IMR-90 (cell line): ENCODE data around the gene ANO2. TPM values are rescaled to one million over a fixed set of nuclear protein-coding genes. Genes with fewer than 3 reads are reported as not detected.

Source experiments
- ATAC-seq: fragments of 200-7000 bp; cut with Tn5 transposase; 2 replicates; pipeline ENCODE4 v1.9.1; 2020; ENCODE audit warnings: low read depth, mild to moderate bottlenecking, moderate library complexity
- BruUV-seq: library from RNA; stranded (reverse); fragments of 400-500 nt; replicated peaks from 2 replicates; lab custom pipeline; 2021; lab: Mats Ljungman, UMichigan
- CTCF ChIA-PET: fragments of 300-600 bp; formaldehyde crosslinking; extraction: SDS; loops from one replicate; lab custom pipeline; 2021; ENCODE audit warnings: antibody characterized with exemption; lab: Yijun Ruan, JAX
- POLR2A ChIA-PET: fragments of 300-600 bp; sonication (Branson Sonifier 250); formaldehyde crosslinking; loops from one replicate; lab custom pipeline; 2022; ENCODE audit warnings: antibody characterized with exemption; ENCODE audit not compliant: unreplicated experiment; lab: Charles Lee
- DNase-seq: peaks from one replicate; pipeline ENCODE4 v3.0.0; 2013
- H2AFZ ChIP-seq: replicated peaks from 2 replicates; pipeline ENCODE3; 2013; ENCODE audit warnings: low read length, mild to moderate bottlenecking; ENCODE audit not compliant: poor library complexity
- H2AK5ac ChIP-seq: 2 replicates; pipeline ENCODE4 v1.6.1; 2013; ENCODE audit warnings: low read depth, low read length, inconsistent platforms
- H2AK9ac ChIP-seq: replicated peaks from 2 replicates; pipeline ENCODE3; 2013; ENCODE audit warnings: mild to moderate bottlenecking, low read depth, low read length, moderate library complexity; ENCODE audit not compliant: poor library complexity
- H2BK120ac ChIP-seq: 2 replicates; pipeline ENCODE4 v1.6.1; 2013; ENCODE audit warnings: low read depth, low read length, inconsistent platforms
- H2BK15ac ChIP-seq: 3 replicates; pipeline ENCODE4 v1.6.1; 2013; ENCODE audit warnings: low read depth, low read length, inconsistent platforms
- H2BK20ac ChIP-seq: 2 replicates; pipeline ENCODE4 v1.6.1; 2013; ENCODE audit warnings: low read depth, mild to moderate bottlenecking, inconsistent platforms, low read length, moderate library complexity
- H2BK5ac ChIP-seq: 2 replicates; pipeline ENCODE4 v1.6.1; 2013; ENCODE audit warnings: mild to moderate bottlenecking, low read depth, low read length, inconsistent platforms; ENCODE audit not compliant: poor library complexity, severe bottlenecking
- H3K14ac ChIP-seq: replicated peaks from 2 replicates; pipeline ENCODE4 v1.6.1; 2013; ENCODE audit warnings: low read depth, low read length, inconsistent platforms
- H3K18ac ChIP-seq: 2 replicates; pipeline ENCODE4 v1.6.1; 2013; ENCODE audit warnings: low read depth, low read length, control low read depth
- H3K23ac ChIP-seq: 2 replicates; pipeline ENCODE4 v1.6.1; 2013; ENCODE audit warnings: low read depth, low read length, inconsistent platforms
- H3K27ac ChIP-seq: 2 replicates; pipeline ENCODE4 v1.5.1; 2013; ENCODE audit warnings: mild to moderate bottlenecking, control low read depth, low read length; ENCODE audit not compliant: insufficient read depth
- H3K27me3 ChIP-seq: 2 replicates; pipeline ENCODE4 v1.6.1; 2013; ENCODE audit warnings: low read length; ENCODE audit not compliant: control insufficient read depth, insufficient read depth
- H3K36me3 ChIP-seq: 2 replicates; pipeline ENCODE4 v1.6.1; 2013; ENCODE audit warnings: low read length, mixed read lengths; ENCODE audit not compliant: control insufficient read depth, insufficient read depth
- H3K4ac ChIP-seq: 2 replicates; pipeline ENCODE4 v1.6.1; 2013; ENCODE audit warnings: low read depth, low read length, inconsistent platforms
- H3K4me1 ChIP-seq: 2 replicates; pipeline ENCODE4 v1.6.1; 2013; ENCODE audit warnings: low read length, mixed read lengths; ENCODE audit not compliant: control insufficient read depth, insufficient read depth
- H3K4me2 ChIP-seq: 2 replicates; pipeline ENCODE4 v1.6.1; 2013; ENCODE audit warnings: low read depth, mild to moderate bottlenecking, control low read depth, low read length, moderate library complexity
- H3K4me3 ChIP-seq: 2 replicates; pipeline ENCODE4 v1.5.1; 2013; ENCODE audit warnings: low read depth, mild to moderate bottlenecking, control low read depth, low read length, moderate library complexity; ENCODE audit not compliant: insufficient read depth
- H3K56ac ChIP-seq: 2 replicates; pipeline ENCODE4 v1.6.1; 2013; ENCODE audit warnings: low read length, inconsistent platforms; ENCODE audit not compliant: insufficient read depth; ENCODE audit errors: extremely low read depth
- H3K79me1 ChIP-seq, 2 experiments: 2 replicates each; pipeline ENCODE4 v1.6.1; 2013; ENCODE audit warnings: low read length in 2 of 2, inconsistent platforms in 1 of 2, low read depth in 1 of 2
- H3K9ac ChIP-seq: 2 replicates; pipeline ENCODE4 v1.6.1; 2013; ENCODE audit warnings: low read depth, low read length, control low read depth
- H3K9me1 ChIP-seq: 2 replicates; pipeline ENCODE4 v1.6.1; 2013; ENCODE audit warnings: low read length, inconsistent platforms; ENCODE audit not compliant: insufficient read depth
- H3K9me3 ChIP-seq: 2 replicates; pipeline ENCODE4 v1.6.1; 2013; ENCODE audit warnings: low read length; ENCODE audit not compliant: control insufficient read depth, insufficient read depth
- H4K20me1 ChIP-seq: 2 replicates; pipeline ENCODE4 v1.6.1; 2013; ENCODE audit warnings: low read length, inconsistent platforms; ENCODE audit not compliant: insufficient read depth
- H4K5ac ChIP-seq: 2 replicates; pipeline ENCODE4 v1.6.1; 2013; ENCODE audit warnings: mild to moderate bottlenecking, low read depth, low read length, control low read depth
- H4K8ac ChIP-seq, 2 experiments: 2 replicates each; pipeline ENCODE4 v1.6.1; 2013; ENCODE audit warnings: low read depth in 2 of 2, low read length in 2 of 2, control low read depth in 1 of 2, inconsistent platforms in 1 of 2
- H4K91ac ChIP-seq: 2 replicates; pipeline ENCODE4 v1.6.1; 2013; ENCODE audit warnings: low read depth, low read length, inconsistent platforms; ENCODE audit not compliant: insufficient read depth
- BHLHE40 ChIP-seq: fragments of 150-350 bp; IDR thresholded peaks from 2 replicates; pipeline ENCODE4 v1.6.1; 2016; ENCODE audit warnings: mild to moderate bottlenecking, low read depth, low read length
- CEBPB ChIP-seq: IDR thresholded peaks from 2 replicates; pipeline ENCODE4 v1.6.1; 2012; ENCODE audit warnings: low read depth, low read length, improper control_type of control experiment
- CHD1 ChIP-seq: IDR thresholded peaks from 2 replicates; pipeline ENCODE4 v1.6.1; 2012; ENCODE audit warnings: low read depth, low read length, improper control_type of control experiment
- FOS ChIP-seq: fragments of 150-350 bp; IDR thresholded peaks from 2 replicates; pipeline ENCODE4 v1.6.1; 2016; ENCODE audit warnings: low read depth, low read length
- MAFK ChIP-seq: IDR thresholded peaks from 2 replicates; pipeline ENCODE4 v1.6.1; 2012; ENCODE audit warnings: low read depth, low read length, improper control_type of control experiment
- MAZ ChIP-seq: IDR thresholded peaks from 2 replicates; pipeline ENCODE4 v1.6.1; 2012; ENCODE audit warnings: low read depth, mild to moderate bottlenecking, low read length, improper control_type of control experiment, moderate library complexity, borderline replicate concordance
- MXI1 ChIP-seq: IDR thresholded peaks from 2 replicates; pipeline ENCODE4 v1.6.1; 2012; ENCODE audit warnings: low read depth, mild to moderate bottlenecking, low read length, moderate library complexity, borderline replicate concordance
- NFE2L2 ChIP-seq: fragments of 150-350 bp; IDR thresholded peaks from 2 replicates; pipeline ENCODE4 v1.6.1; 2016; ENCODE audit warnings: low read depth, mild to moderate bottlenecking, low read length
- POLR2A ChIP-seq: IDR thresholded peaks from 2 replicates; pipeline ENCODE4 v1.6.1; 2012; ENCODE audit warnings: mild to moderate bottlenecking, low read depth, low read length
- RAD21 ChIP-seq: IDR thresholded peaks from 2 replicates; pipeline ENCODE4 v1.6.1; 2012; ENCODE audit warnings: low read length, improper control_type of control experiment
- RCOR1 ChIP-seq: IDR thresholded peaks from 2 replicates; pipeline ENCODE4 v1.6.1; 2012; ENCODE audit warnings: mild to moderate bottlenecking, low read length, improper control_type of control experiment; ENCODE audit not compliant: insufficient replicate concordance
- RFX5 ChIP-seq: IDR thresholded peaks from 2 replicates; pipeline ENCODE4 v1.8.0; 2012; ENCODE audit warnings: low read depth, mild to moderate bottlenecking, low read length, moderate library complexity
- SMC3 ChIP-seq: fragments of 150-350 bp; IDR thresholded peaks from 2 replicates; pipeline ENCODE4 v1.6.1; 2016; ENCODE audit warnings: low read depth, mild to moderate bottlenecking, antibody characterized with exemption, low read length, moderate library complexity
- USF2 ChIP-seq: fragments of 150-350 bp; IDR thresholded peaks from 2 replicates; pipeline ENCODE4 v1.6.1; 2017; ENCODE audit warnings: mild to moderate bottlenecking, antibody characterized with exemption, low read length, low read depth
- WGBS, 2 experiments: methylation state at CpG; one replicate each; pipeline versions ENCODE4 v1.1.5 to v1.1.7; 2013; ENCODE audit warnings: missing lambda C conversion rate in 2 of 2; ENCODE audit not compliant: insufficient read length in 1 of 2; ENCODE audit errors: extremely low coverage in 2 of 2; 5-methylcytosine and 5-hydroxymethylcytosine counted together
- dilution Hi-C: fragments of 300-500 bp; cut with HindIII; formaldehyde crosslinking; loops from one replicate; pipeline ENCODE4 v1.14.3; 2018; ENCODE audit warnings: low sequenced_read_pairs; ENCODE audit not compliant: unreplicated experiment
- in situ Hi-C: fragments of 300-500 bp; cut with MboI; formaldehyde crosslinking; loops from 3 replicates; pipeline ENCODE4 v1.14.3; 2019; ENCODE audit warnings: low sequenced_read_pairs, inconsistent platforms, mixed read lengths
- intact Hi-C: fragments of 100-400 bp; cut with micrococcal nuclease; formaldehyde crosslinking; loops from 2 replicates; pipeline ENCODE4 v1.10.0; 2022
- polyA plus RNA-seq, 3 experiments: library from polyadenylated mRNA; depleted of rRNA; stranded (reverse); fragments of >200 nt; gene quantifications; 2 replicates each; pipeline ENCODE4 v1.2.3, GENCODE V29; 2012; ENCODE audit warnings: low replicate concordance in 1 of 3
- total RNA-seq: library from RNA; depleted of rRNA; stranded (reverse); fragments of >200 nt; gene quantifications from 2 replicates; pipeline ENCODE4 v1.2.3, GENCODE V29; 2012
- TF ChIP-seq, protein P1 (sequence below): fragments of 150-350 bp; IDR thresholded peaks from 2 replicates; pipeline ENCODE4 v1.6.1; 2016; ENCODE audit warnings: low read depth, mild to moderate bottlenecking, low read length, moderate library complexity, borderline replicate concordance
- TF ChIP-seq, protein P2 (sequence below): conservative IDR thresholded peaks from 2 replicates; pipeline ENCODE4 v1.5.1; 2012; ENCODE audit warnings: mild to moderate bottlenecking, low read depth, low read length, improper control_type of control experiment

ANO2 gene
- total and polyA plus RNA-seq, 2 of the 4 experiments (the other 2 are of a cell fraction), result 0.22 TPM; not detected in 1

DNA sequence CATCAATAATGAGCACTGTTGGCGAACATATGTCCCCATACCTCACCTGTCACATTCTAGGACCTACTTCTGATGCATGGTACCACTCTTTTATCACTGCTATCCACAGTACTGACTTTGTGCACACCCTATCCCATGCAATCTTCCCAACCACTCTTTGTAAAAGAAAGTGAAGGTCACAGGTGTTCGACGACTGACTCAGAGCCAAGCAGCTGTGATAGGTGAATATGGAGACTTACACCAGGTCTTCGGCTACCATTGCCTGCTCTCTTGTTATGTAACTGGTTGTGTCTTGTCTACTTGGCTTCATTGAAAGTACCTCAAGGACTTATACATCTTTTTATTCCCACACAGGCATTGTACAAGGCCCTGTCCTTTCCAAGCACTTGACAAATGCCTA is 169.0 kb downstream of the ANO2 start:
- no TSS peak for BruUV-seq
- 80% methylated on average over 1 of the region's 4 CpGs; no CpG with 5 or more reads in 1 of the 2 experiments for WGBS, 2 experiments

More for the DNA sequence above, 169.0 kb downstream of the ANO2 start:
- DNase-seq (no peak), ATAC-seq (no peak)
- no peak overlapping the region for H4K8ac ChIP-seq
- ChIA-PET CTCF (no interaction called here), POLR2A (no interaction called here)
- no peak overlapping the region for H4K91ac ChIP-seq
- no peaks in the 10 kb centered on the region for H3K79me1 ChIP-seq
- intact Hi-C loops, result no loop called here
- no peak overlapping the region for H3K23ac ChIP-seq
- dilution Hi-C loops, result no loop called here
- H2BK120ac ChIP-seq, result no peak overlapping the region
- H3K27me3 ChIP-seq, result peaks cover 8% of the 10 kb centered on the region
- no peak overlapping the region for H2BK20ac ChIP-seq
- H3K9me1 ChIP-seq, result no peaks in the 10 kb centered on the region
- H3K4ac ChIP-seq, result no peak overlapping the region
- H3K56ac ChIP-seq, result no peak overlapping the region
- H3K9ac ChIP-seq, result no peak overlapping the region
- H2BK15ac ChIP-seq, result no peak overlapping the region
- no peaks in the 10 kb centered on the region for H3K4me1 ChIP-seq
- H2AK9ac ChIP-seq, result no peak overlapping the region
- no peaks in the 10 kb centered on the region for H3K36me3 ChIP-seq
- in situ Hi-C loops, result no loop called here
- no peak overlapping the region for H4K5ac ChIP-seq
- H2BK5ac ChIP-seq, result no peak overlapping the region
- no peak overlapping the region for H3K27ac ChIP-seq
- no peaks in the 10 kb centered on the region for H4K20me1 ChIP-seq
- H3K4me3 ChIP-seq, result no peak overlapping the region
- no peaks in the 10 kb centered on the region for H3K9me3 ChIP-seq
- no peak overlapping the region for H3K18ac ChIP-seq
- no peak overlapping the region for H3K14ac ChIP-seq
- no peak overlapping the region for H3K4me2 ChIP-seq
- no peak overlapping the region for H2AK5ac ChIP-seq
- H2AFZ ChIP-seq, result no peak overlapping the region
- TF ChIP-seq RFX5 (no peak), MAFK (no peak), FOS (no peak), RAD21 (no peak), CHD1 (no peak), SMC3 (no peak), CEBPB (no peak), RCOR1 (no peak), NFE2L2 (no peak), MXI1 (no peak), POLR2A (no peak), USF2 (no peak), BHLHE40 (no peak), MAZ (no peak)
- TF ChIP-seq, protein P1, sequence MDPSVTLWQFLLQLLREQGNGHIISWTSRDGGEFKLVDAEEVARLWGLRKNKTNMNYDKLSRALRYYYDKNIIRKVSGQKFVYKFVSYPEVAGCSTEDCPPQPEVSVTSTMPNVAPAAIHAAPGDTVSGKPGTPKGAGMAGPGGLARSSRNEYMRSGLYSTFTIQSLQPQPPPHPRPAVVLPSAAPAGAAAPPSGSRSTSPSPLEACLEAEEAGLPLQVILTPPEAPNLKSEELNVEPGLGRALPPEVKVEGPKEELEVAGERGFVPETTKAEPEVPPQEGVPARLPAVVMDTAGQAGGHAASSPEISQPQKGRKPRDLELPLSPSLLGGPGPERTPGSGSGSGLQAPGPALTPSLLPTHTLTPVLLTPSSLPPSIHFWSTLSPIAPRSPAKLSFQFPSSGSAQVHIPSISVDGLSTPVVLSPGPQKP, result no peak
- TF ChIP-seq, protein P2, sequence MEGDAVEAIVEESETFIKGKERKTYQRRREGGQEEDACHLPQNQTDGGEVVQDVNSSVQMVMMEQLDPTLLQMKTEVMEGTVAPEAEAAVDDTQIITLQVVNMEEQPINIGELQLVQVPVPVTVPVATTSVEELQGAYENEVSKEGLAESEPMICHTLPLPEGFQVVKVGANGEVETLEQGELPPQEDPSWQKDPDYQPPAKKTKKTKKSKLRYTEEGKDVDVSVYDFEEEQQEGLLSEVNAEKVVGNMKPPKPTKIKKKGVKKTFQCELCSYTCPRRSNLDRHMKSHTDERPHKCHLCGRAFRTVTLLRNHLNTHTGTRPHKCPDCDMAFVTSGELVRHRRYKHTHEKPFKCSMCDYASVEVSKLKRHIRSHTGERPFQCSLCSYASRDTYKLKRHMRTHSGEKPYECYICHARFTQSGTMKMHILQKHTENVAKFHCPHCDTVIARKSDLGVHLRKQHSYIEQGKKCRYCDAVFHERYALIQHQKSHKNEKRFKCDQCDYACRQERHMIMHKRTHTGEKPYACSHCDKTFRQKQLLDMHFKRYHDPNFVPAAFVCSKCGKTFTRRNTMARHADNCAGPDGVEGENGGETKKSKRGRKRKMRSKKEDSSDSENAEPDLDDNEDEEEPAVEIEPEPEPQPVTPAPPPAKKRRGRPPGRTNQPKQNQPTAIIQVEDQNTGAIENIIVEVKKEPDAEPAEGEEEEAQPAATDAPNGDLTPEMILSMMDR, result no peak
